Brain microvascular endothelial cell (primary cell): Measurements from ENCODE around the gene SLC4A2.
A peak's percentile ranks its signal among the peaks of the same experiment; 100 is the strongest.

Experiments used
- DNase-seq: peaks from one replicate; pipeline ENCODE4 v3.0.0-alpha.2; 2020
- H3K27ac ChIP-seq: fragments of 250-450 bp; sonication (Bioruptor Pico); 2 replicates; pipeline ENCODE4 v1.5.1; 2020; ENCODE audit warnings: mild to moderate bottlenecking, moderate library complexity
- H3K27me3 ChIP-seq: fragments of 250-450 bp; sonication (Bioruptor Pico); replicated peaks from 2 replicates; pipeline ENCODE4 v1.5.1; 2020; ENCODE audit warnings: mild to moderate bottlenecking
- H3K36me3 ChIP-seq: fragments of 250-450 bp; sonication (Bioruptor Pico); replicated peaks from 2 replicates; pipeline ENCODE4 v1.5.1; 2020; ENCODE audit warnings: mild to moderate bottlenecking
- H3K4me3 ChIP-seq: 2 replicates; pipeline ENCODE4 v1.5.1; 2011; ENCODE audit warnings: low read depth, mild to moderate bottlenecking, control low read depth, low read length, moderate library complexity
- in situ Hi-C: cut with HindIII; loops from 2 replicates; pipeline ENCODE4 v1.10.0; 2017; ENCODE audit warnings: low sequenced_read_pairs, low pct_ligation_motif_present
- TF ChIP-seq, protein P1 (sequence below): IDR thresholded peaks from 2 replicates; pipeline ENCODE4 v1.5.1; 2011; ENCODE audit warnings: low read depth, mild to moderate bottlenecking, moderate library complexity, low read length, control low read depth, inconsistent platforms; ENCODE audit errors: missing control alignments

Gene SLC4A2

GRCh38 chr7:151028948-151029501, 30.4 kb upstream of the SLC4A2 start:
- DNase-seq, result no peak
- TF ChIP-seq, protein P1, sequence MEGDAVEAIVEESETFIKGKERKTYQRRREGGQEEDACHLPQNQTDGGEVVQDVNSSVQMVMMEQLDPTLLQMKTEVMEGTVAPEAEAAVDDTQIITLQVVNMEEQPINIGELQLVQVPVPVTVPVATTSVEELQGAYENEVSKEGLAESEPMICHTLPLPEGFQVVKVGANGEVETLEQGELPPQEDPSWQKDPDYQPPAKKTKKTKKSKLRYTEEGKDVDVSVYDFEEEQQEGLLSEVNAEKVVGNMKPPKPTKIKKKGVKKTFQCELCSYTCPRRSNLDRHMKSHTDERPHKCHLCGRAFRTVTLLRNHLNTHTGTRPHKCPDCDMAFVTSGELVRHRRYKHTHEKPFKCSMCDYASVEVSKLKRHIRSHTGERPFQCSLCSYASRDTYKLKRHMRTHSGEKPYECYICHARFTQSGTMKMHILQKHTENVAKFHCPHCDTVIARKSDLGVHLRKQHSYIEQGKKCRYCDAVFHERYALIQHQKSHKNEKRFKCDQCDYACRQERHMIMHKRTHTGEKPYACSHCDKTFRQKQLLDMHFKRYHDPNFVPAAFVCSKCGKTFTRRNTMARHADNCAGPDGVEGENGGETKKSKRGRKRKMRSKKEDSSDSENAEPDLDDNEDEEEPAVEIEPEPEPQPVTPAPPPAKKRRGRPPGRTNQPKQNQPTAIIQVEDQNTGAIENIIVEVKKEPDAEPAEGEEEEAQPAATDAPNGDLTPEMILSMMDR, result no peak
- in situ Hi-C loops, result no loop called here
- Histone ChIP-seq H3K27ac (peak overlapping the region; percentile 72), H3K36me3 (peaks cover 8% of the 10 kb centered on the region), H3K27me3 (no peaks in the 10 kb centered on the region), H3K4me3 (peak overlapping the region; percentile 85)

GRCh38 chr7:151031011-151031410, 28.4 kb upstream of the SLC4A2 start:
- Histone ChIP-seq H3K27ac (no peak overlapping the region), H3K27me3 (no peaks in the 10 kb centered on the region), H3K4me3 (no peak overlapping the region), H3K36me3 (peaks cover 27% of the 10 kb centered on the region)
- no peak for DNase-seq
- TF ChIP-seq, protein P1, result no peak
- in situ Hi-C loops, result no loop called here

- DNase-seq, result no peak
- H3K36me3 ChIP-seq, result peaks cover 43% of the 10 kb centered on the region
- TF ChIP-seq, protein P1, result peak; percentile 44
- H3K27me3 ChIP-seq, result no peaks in the 10 kb centered on the region
- in situ Hi-C loops, result no loop called here
- H3K27ac ChIP-seq, result no peak overlapping the region
- no peak overlapping the region for H3K4me3 ChIP-seq
Measured at GRCh38 chr7:151032936-151033863, 26.2 kb upstream of the SLC4A2 start.

- Histone ChIP-seq H3K4me3 (no peak overlapping the region), H3K36me3 (peaks cover 43% of the 10 kb centered on the region), H3K27ac (no peak overlapping the region), H3K27me3 (no peaks in the 10 kb centered on the region)
- no peak for DNase-seq
- TF ChIP-seq, protein P1, result no peak
- in situ Hi-C loops, result no loop called here
Measured at GRCh38 chr7:151033864-151034249, 25.5 kb upstream of the SLC4A2 start.

GRCh38 chr7:151034312-151035025, 24.9 kb upstream of the SLC4A2 start:
- no peak overlapping the region for H3K27ac ChIP-seq
- TF ChIP-seq, protein P1, result no peak

More at GRCh38 chr7:151034312-151035025, 24.9 kb upstream of the SLC4A2 start:
- Histone ChIP-seq H3K27me3 (no peaks in the 10 kb centered on the region), H3K36me3 (peaks cover 43% of the 10 kb centered on the region), H3K4me3 (no peak overlapping the region)
- in situ Hi-C loops, result no loop called here
- no peak for DNase-seq
